ENCODE measurements around the gene VCL.

DNA sequence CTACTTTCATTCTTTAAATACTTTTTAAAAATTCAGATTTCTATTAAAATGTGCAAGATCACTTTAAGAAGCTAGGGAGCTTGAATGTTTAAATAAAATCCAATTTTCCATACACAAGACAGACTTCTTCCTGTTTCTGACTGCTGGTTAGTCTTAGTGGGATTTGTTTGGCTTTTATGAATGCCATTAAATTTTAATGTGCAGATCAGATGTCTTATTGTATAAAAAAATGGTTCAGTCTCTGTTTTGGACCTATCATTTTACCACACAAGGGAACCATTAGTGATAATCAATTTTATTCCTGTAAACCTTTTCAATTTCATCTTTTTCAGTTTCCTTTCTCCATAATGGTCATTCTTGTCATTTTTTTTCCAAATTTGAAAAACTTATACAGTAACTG lies 63.2 kb downstream of the VCL start:
- TF ChIP-seq, protein P1, sequence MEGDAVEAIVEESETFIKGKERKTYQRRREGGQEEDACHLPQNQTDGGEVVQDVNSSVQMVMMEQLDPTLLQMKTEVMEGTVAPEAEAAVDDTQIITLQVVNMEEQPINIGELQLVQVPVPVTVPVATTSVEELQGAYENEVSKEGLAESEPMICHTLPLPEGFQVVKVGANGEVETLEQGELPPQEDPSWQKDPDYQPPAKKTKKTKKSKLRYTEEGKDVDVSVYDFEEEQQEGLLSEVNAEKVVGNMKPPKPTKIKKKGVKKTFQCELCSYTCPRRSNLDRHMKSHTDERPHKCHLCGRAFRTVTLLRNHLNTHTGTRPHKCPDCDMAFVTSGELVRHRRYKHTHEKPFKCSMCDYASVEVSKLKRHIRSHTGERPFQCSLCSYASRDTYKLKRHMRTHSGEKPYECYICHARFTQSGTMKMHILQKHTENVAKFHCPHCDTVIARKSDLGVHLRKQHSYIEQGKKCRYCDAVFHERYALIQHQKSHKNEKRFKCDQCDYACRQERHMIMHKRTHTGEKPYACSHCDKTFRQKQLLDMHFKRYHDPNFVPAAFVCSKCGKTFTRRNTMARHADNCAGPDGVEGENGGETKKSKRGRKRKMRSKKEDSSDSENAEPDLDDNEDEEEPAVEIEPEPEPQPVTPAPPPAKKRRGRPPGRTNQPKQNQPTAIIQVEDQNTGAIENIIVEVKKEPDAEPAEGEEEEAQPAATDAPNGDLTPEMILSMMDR (conservative IDR thresholded peaks at IDR 0.05 in 1 of 2, IDR thresholded peaks at IDR 0.05 in 1 of 2; ENCODE audit: extremely low read depth in 1 of 2, insufficient read depth in 1 of 2, low read depth in 1 of 2, low read length in 2 of 2): no peak
- TF ChIP-seq EZH2 (IDR thresholded peaks at IDR 0.05; ENCODE audit: borderline replicate concordance, low read length): no peak
